SK-N-SH treated with all-trans-retinoic acid at 6 μM for 48 hours (cell line): ENCODE results near the gene ENSA.
"Not testable (repeated sequence)": the region's sequence is repeated elsewhere in the genome, so short reads cannot be mapped to it uniquely, and the experiment has no call there.

Source experiments
- ATAC-seq: fragments of 200-7000 bp; cut with Tn5 transposase; 3 replicates; pipeline ENCODE4 v1.9.1; 2020; ENCODE audit warnings: mild to moderate bottlenecking, moderate library complexity
- ARNTL ChIP-seq: fragments of 450-650 bp; formaldehyde crosslinking; IDR thresholded peaks from 2 replicates; pipeline ENCODE4 v1.5.0; 2020; ENCODE audit warnings: low read depth, mild to moderate bottlenecking, moderate library complexity, borderline replicate concordance
- BACH2 ChIP-seq: fragments of 250-450 bp; sonication (Bioruptor Pico); IDR thresholded peaks from 2 replicates; pipeline ENCODE4 v1.9.0; 2021; ENCODE audit warnings: mild to moderate bottlenecking, borderline replicate concordance
- CREB5 ChIP-seq: fragments of 250-450 bp; sonication (Bioruptor Pico); IDR thresholded peaks from 2 replicates; pipeline ENCODE4 v1.5.1; 2020; ENCODE audit warnings: low read depth, mild to moderate bottlenecking, moderate library complexity
- CSRNP3 ChIP-seq: fragments of 250-450 bp; sonication (Bioruptor Pico); IDR thresholded peaks from 2 replicates; pipeline ENCODE4 v1.5.1; 2021; ENCODE audit warnings: mild to moderate bottlenecking, moderate library complexity
- ESRRG ChIP-seq: fragments of 250-450 bp; sonication (Bioruptor Pico); IDR thresholded peaks from 2 replicates; pipeline ENCODE4 v1.6.1; 2021; ENCODE audit warnings: mild to moderate bottlenecking
- GLIS3 ChIP-seq: fragments of 250-450 bp; sonication (Bioruptor Pico); IDR thresholded peaks from 2 replicates; pipeline ENCODE4 v1.5.0; 2020; ENCODE audit warnings: mild to moderate bottlenecking, moderate library complexity
- ISL1 ChIP-seq: fragments of 250-450 bp; sonication (Bioruptor Pico); IDR thresholded peaks from 2 replicates; pipeline ENCODE4 v2.1.2; 2022; ENCODE audit warnings: mild to moderate bottlenecking, moderate library complexity
- OSR1 ChIP-seq: fragments of 250-450 bp; sonication (Bioruptor Pico); IDR thresholded peaks from 2 replicates; pipeline ENCODE4 v1.8.0; 2022; ENCODE audit warnings: moderate library complexity, mild to moderate bottlenecking, inconsistent platforms
- PATZ1 ChIP-seq: fragments of 250-450 bp; sonication (Bioruptor Pico); IDR thresholded peaks from 2 replicates; pipeline ENCODE4 v1.8.0; 2020; ENCODE audit warnings: mild to moderate bottlenecking, moderate library complexity, borderline replicate concordance
- PPARA ChIP-seq: fragments of 250-450 bp; sonication (Bioruptor Pico); IDR thresholded peaks from 2 replicates; pipeline ENCODE4 v1.5.0; 2020; ENCODE audit warnings: mild to moderate bottlenecking, borderline replicate concordance
- SNAI2 ChIP-seq: fragments of 250-450 bp; sonication (Bioruptor Pico); IDR thresholded peaks from 2 replicates; pipeline ENCODE4 v1.5.0; 2020; ENCODE audit warnings: mild to moderate bottlenecking, moderate library complexity
- TCF4 ChIP-seq: fragments of 250-450 bp; sonication (Bioruptor Pico); IDR thresholded peaks from 2 replicates; pipeline ENCODE4 v1.8.0; 2021; ENCODE audit warnings: mild to moderate bottlenecking, moderate library complexity, borderline replicate concordance
- TOX ChIP-seq: fragments of 250-450 bp; sonication (Bioruptor Pico); IDR thresholded peaks from 2 replicates; pipeline ENCODE4 v1.8.0; 2021; ENCODE audit warnings: mild to moderate bottlenecking, moderate library complexity, borderline replicate concordance
- ZC3H10 ChIP-seq: fragments of 250-450 bp; sonication (Bioruptor Pico); IDR thresholded peaks from 2 replicates; pipeline ENCODE4 v1.5.1; 2021; ENCODE audit warnings: mild to moderate bottlenecking, moderate library complexity
- ZFP3 ChIP-seq: fragments of 250-450 bp; sonication (Bioruptor Pico); IDR thresholded peaks from 2 replicates; pipeline ENCODE4 v1.5.0; 2020; ENCODE audit warnings: mild to moderate bottlenecking, moderate library complexity
- ZFP30 ChIP-seq: fragments of 450-650 bp; formaldehyde crosslinking; IDR thresholded peaks from 2 replicates; pipeline ENCODE4 v1.5.0; 2022; ENCODE audit warnings: mild to moderate bottlenecking, moderate library complexity
- ZNF565 ChIP-seq: fragments of 450-650 bp; formaldehyde crosslinking; conservative IDR thresholded peaks from 2 replicates; pipeline ENCODE4 v1.5.0; 2020; ENCODE audit warnings: low read depth, mild to moderate bottlenecking, moderate library complexity
- ZNF70 ChIP-seq: fragments of 450-650 bp; formaldehyde crosslinking; IDR thresholded peaks from 2 replicates; pipeline ENCODE4 v1.5.0; 2020; ENCODE audit warnings: mild to moderate bottlenecking, moderate library complexity
- ZNF8 ChIP-seq: fragments of 450-650 bp; formaldehyde crosslinking; IDR thresholded peaks from 2 replicates; pipeline ENCODE4 v1.5.0; 2020; ENCODE audit warnings: mild to moderate bottlenecking, moderate library complexity
- TF ChIP-seq, protein P1 (sequence below): fragments of 250-450 bp; sonication (Bioruptor Pico); IDR thresholded peaks from 2 replicates; pipeline ENCODE4 v1.8.0; 2021; ENCODE audit warnings: low read depth, mild to moderate bottlenecking, moderate library complexity, borderline replicate concordance

ENSA gene

DNA sequence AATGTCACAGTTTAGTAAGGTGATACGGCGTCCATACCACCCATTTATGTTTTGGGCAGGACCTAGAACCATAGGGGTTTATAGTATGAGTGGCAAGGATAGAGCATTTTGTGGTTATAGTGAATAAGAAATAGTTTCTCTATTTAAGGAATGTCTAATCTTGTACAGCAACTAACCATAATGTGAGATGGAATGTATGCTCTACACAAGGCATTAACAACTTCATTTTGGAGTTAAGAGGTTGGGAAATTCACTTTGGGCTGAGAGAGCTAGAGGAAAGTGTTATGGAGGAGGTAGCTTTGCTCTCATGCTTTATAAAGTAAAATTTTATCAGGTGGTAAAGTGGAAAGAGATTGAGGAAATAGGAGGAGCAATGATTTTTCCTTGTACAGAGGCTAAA is 47.0 kb downstream of the ENSA start:
- TF ChIP-seq BACH2 (no peak), ESRRG (CRISPR knock-in tag) (no peak), GLIS3 (no peak), ZNF565 (CRISPR knock-in tag) (no peak), ZC3H10 (CRISPR knock-in tag) (no peak), OSR1 (CRISPR knock-in tag) (no peak), TCF4 (CRISPR knock-in tag) (no peak), ARNTL (no peak), ZFP30 (CRISPR knock-in tag) (no peak), SNAI2 (CRISPR knock-in tag) (no peak), PATZ1 (CRISPR knock-in tag) (no peak), CSRNP3 (CRISPR knock-in tag) (no peak), ZNF70 (CRISPR knock-in tag) (no peak), ZFP3 (CRISPR knock-in tag) (no peak), TOX (no peak), ZNF8 (CRISPR knock-in tag) (no peak), ISL1 (CRISPR knock-in tag) (no peak), PPARA (CRISPR knock-in tag) (no peak)
- TF ChIP-seq, protein P1, sequence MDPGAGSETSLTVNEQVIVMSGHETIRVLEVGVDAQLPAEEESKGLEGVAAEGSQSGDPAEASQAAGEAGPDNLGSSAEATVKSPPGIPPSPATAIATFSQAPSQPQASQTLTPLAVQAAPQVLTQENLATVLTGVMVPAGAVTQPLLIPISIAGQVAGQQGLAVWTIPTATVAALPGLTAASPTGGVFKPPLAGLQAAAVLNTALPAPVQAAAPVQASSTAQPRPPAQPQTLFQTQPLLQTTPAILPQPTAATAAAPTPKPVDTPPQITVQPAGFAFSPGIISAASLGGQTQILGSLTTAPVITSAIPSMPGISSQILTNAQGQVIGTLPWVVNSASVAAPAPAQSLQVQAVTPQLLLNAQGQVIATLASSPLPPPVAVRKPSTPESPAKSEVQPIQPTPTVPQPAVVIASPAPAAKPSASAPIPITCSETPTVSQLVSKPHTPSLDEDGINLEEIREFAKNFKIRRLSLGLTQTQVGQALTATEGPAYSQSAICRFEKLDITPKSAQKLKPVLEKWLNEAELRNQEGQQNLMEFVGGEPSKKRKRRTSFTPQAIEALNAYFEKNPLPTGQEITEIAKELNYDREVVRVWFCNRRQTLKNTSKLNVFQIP (CRISPR knock-in tag), result no peak
- no peak for ATAC-seq

DNA sequence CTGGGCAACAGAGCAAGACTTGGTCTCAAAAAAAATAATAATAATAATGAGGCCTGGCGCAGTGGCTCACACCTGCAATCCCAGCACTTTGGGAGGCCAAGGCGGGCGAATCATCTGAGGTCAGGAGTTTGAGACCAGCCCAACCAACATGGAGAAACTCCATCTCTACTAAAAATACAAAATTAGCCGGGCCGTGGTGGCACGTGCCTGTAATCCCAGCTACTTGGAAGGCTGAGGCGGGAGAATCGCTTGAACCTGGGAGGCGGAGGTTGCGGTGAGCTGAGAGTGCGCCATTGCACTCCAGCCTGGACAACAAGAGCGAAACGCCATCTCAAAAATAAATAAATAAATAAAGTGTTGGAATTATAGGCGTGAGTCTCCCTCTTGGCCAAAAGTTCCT is 47.5 kb downstream of the ENSA start:
- ATAC-seq, result not testable (repeated sequence)

DNA sequence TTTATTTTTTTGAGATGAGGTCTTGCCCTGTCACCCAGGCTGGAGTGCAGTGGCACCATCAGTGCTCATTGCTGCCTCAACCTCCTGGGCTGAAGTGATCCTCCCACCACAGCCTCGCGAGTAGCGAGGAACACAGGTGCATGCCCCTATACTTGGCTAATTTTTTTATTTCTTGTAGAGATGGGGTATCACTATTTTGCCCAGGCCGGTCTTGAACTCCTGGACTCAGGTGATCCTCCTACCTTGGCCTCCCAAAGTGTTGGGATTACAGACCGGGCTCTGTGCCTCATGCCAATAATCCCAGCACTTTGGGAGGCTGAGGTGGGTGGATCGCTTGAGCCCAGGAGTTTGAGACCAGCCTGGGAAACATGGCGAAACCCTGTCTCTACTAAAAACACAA is 48.0 kb downstream of the ENSA start:
- ATAC-seq, result not testable (repeated sequence)

DNA sequence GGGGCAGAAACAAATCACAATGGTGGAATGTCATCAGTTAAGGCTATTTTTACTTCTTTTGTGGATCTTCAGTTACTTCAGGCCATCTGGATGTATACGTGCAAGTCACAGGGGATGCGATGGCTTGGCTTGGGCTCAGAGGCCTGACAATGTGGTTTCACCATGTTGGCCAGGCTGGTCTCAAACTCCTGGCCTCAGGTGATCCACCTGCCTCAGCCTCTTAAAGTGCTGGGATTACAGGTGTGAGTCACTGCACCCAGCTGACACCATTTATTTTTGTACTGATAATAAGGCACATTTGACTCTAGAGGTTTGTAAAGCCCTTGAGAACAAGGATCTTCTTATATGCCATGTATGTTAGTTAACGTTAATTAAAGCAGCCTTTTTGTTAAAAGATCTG is 48.4 kb downstream of the ENSA start:
- ATAC-seq, result not testable (repeated sequence)

- no peak; the same call in 2 of the 3 replicates for ATAC-seq
- TF ChIP-seq TOX (0 out of 2 replicates have a peak, but pooled peaks have one; percentile 14), ZNF8 (CRISPR knock-in tag) (no peak), CREB5 (CRISPR knock-in tag) (no peak), GLIS3 (no peak)
Observed at GRCh38 chr1:150579945-150580642, 49.3 kb downstream of the ENSA start.
